Astrocyte (in vitro differentiated cells and primary cell): ENCODE results near the gene KRTAP9-4.

ENCODE experiments used
- EZH2 ChIP-seq: IDR thresholded peaks from 2 replicates; pipeline ENCODE4 v1.6.1; 2012; ENCODE audit warnings: mild to moderate bottlenecking, low read length, inconsistent platforms; ENCODE audit not compliant: insufficient read depth
- TF ChIP-seq, protein P1 (sequence below): IDR thresholded peaks from 2 replicates; pipeline ENCODE4 v1.5.1; 2011; ENCODE audit warnings: low read depth, mild to moderate bottlenecking, inconsistent platforms, low read length, moderate library complexity; ENCODE audit not compliant: insufficient read depth

DNA sequence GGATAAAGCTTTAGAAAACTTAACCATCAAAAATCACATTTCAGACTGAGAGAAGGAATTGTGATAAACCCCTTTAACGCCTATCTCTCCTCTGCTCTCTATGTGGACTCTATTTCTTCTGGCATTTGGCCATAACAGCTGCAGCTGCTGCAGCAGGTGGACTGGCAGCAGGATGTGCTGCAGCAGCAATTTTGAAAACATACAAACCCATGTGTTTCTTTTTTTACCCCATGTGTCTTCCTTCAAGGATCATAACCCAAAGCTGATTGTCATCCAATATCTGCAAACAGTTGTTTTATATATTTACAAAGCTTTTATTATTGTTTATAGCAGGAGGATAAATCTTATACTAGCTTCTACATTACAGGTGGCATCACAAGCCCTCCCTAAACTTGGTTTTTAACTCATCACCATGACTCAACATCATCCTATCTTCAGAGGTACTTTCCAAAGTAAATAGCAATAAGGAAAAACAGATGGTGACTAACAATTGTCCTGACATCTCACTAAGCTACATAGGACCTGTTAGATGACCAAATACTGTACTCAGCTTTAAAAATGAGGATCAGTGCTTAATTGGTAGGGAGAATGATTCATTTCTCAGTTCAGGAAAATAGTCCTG lies 37.5 kb upstream of the KRTAP9-4 start:
- TF ChIP-seq, protein P1, sequence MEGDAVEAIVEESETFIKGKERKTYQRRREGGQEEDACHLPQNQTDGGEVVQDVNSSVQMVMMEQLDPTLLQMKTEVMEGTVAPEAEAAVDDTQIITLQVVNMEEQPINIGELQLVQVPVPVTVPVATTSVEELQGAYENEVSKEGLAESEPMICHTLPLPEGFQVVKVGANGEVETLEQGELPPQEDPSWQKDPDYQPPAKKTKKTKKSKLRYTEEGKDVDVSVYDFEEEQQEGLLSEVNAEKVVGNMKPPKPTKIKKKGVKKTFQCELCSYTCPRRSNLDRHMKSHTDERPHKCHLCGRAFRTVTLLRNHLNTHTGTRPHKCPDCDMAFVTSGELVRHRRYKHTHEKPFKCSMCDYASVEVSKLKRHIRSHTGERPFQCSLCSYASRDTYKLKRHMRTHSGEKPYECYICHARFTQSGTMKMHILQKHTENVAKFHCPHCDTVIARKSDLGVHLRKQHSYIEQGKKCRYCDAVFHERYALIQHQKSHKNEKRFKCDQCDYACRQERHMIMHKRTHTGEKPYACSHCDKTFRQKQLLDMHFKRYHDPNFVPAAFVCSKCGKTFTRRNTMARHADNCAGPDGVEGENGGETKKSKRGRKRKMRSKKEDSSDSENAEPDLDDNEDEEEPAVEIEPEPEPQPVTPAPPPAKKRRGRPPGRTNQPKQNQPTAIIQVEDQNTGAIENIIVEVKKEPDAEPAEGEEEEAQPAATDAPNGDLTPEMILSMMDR: no peak
- TF ChIP-seq EZH2: no peak
